Esophagus squamous epithelium (tissue), 4 donors: ENCODE measurements around the gene ACAP3.

Source experiments
- POLR2A ChIP-seq, 4 donors: fragments of 450-650 bp; IDR thresholded peaks; one replicate each; pipeline ENCODE4 v1.6.1; 2017; ENCODE audit warnings: antibody characterized with exemption in 4 of 4, mild to moderate bottlenecking in 4 of 4, moderate library complexity in 3 of 4
- TF ChIP-seq, protein P1 (sequence below), 6 experiments: fragments of 450-650 bp in 4 of 6; fragments of 200-600 bp in 2 of 6; sonication (generic) in 2 of 6; IDR thresholded peaks; one replicate each; pipeline ENCODE4 v1.5.1; 2016 to 2019; ENCODE audit warnings: antibody characterized with exemption in 6 of 6, mild to moderate bottlenecking in 4 of 6, moderate library complexity in 4 of 6

DNA sequence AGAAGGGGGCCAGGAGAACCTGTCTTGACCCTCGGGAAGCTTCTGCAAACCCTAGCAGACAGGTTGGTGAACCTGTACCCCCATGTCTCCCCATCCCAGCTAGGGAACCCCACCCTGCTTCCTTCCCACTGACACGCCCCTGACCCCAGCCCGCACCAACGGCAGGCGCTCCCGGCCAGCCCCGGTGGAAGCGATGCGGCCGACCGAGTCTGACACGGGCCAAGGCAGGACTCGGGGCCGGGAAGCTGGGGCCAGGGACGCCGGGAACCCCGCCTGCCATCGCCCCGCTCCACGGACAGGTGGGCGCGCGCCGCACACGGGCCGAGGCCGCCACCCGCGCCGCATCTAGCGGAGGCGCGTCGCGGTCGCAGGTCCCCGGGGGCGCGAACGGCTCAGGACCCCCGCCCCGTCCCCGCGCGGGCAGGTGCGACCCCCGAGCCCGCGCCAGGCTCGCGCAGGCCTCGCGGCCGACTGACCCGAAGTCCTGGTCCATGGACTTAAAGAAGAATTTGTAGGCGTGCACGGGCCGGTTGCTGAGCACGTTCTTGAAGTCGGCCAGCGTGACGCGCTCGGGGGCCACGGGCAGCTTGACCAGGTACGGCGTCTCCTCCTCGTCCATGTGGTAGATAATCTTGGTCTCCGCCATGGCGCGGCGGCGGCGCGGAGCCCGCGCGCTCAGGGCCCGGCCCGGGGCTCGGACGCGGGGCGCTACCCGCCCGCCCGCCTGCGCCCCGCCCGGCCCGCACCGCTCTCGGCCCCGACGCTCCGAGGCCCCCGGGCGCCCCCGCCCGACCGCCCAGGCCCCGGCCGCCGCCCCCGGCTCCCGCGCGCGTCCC is 40.9 kb upstream of the ACAP3 start:
- TF ChIP-seq, protein P1, sequence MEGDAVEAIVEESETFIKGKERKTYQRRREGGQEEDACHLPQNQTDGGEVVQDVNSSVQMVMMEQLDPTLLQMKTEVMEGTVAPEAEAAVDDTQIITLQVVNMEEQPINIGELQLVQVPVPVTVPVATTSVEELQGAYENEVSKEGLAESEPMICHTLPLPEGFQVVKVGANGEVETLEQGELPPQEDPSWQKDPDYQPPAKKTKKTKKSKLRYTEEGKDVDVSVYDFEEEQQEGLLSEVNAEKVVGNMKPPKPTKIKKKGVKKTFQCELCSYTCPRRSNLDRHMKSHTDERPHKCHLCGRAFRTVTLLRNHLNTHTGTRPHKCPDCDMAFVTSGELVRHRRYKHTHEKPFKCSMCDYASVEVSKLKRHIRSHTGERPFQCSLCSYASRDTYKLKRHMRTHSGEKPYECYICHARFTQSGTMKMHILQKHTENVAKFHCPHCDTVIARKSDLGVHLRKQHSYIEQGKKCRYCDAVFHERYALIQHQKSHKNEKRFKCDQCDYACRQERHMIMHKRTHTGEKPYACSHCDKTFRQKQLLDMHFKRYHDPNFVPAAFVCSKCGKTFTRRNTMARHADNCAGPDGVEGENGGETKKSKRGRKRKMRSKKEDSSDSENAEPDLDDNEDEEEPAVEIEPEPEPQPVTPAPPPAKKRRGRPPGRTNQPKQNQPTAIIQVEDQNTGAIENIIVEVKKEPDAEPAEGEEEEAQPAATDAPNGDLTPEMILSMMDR (IDR thresholded peaks at IDR 0.05): no peak
- no peak for TF ChIP-seq POLR2A (IDR thresholded peaks at IDR 0.05)
